GM06990 (cell line): ENCODE measurements around the gene AGPS.
"Not testable (repeated sequence)": the region's sequence is repeated elsewhere in the genome, so short reads cannot be mapped to it uniquely, and the experiment has no call there.

ENCODE experiments used
- DNase-seq: peaks from one replicate; pipeline ENCODE4 v3.0.0-alpha.2; 2011; ENCODE audit not compliant: insufficient read length; ENCODE audit errors: extremely low read depth
- H3K27me3 ChIP-seq: replicated peaks from 2 replicates; pipeline ENCODE4 v1.6.0; 2011; ENCODE audit warnings: low read length; ENCODE audit not compliant: control insufficient read depth, insufficient read depth
- H3K36me3 ChIP-seq: 2 replicates; pipeline ENCODE4 v1.5.1; 2011; ENCODE audit warnings: low read length; ENCODE audit not compliant: control insufficient read depth, insufficient read depth
- H3K4me3 ChIP-seq: replicated peaks from 2 replicates; pipeline ENCODE4 v1.5.1; 2011; ENCODE audit warnings: low read depth, mild to moderate bottlenecking, control low read depth, low read length
- CTCF ChIP-seq: IDR thresholded peaks from 2 replicates; pipeline ENCODE4 v1.5.1; 2011; ENCODE audit warnings: low read length, control low read depth, mild to moderate bottlenecking, inconsistent platforms; ENCODE audit not compliant: insufficient read depth, poor library complexity, severe bottlenecking

AGPS gene

DNA sequence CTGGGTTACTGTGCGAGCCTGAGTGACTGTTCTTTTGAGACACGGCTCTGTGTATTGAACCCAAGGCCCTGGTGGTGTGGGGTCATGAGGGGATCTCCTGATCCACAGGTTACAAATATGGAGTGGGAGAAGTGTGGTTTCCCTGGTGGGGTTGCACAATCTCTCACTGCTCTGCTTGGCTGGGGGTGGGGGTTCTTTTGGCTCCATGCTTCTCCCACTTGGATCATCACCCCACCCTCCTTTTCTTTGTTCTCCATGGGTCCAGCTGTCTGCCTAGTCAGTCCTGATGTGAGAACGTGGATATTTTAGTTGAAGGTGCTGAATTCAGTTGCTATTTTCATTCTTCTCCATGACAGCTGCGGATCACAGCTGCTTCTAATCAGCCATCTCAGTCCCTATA, 37.8 kb downstream of the AGPS start:
- DNase-seq: no peak
- H3K36me3 ChIP-seq: peaks cover 7% of the 10 kb centered on the region
- no peak for TF ChIP-seq CTCF
- no peaks in the 10 kb centered on the region for H3K27me3 ChIP-seq
- H3K4me3 ChIP-seq: no peak overlapping the region

DNA sequence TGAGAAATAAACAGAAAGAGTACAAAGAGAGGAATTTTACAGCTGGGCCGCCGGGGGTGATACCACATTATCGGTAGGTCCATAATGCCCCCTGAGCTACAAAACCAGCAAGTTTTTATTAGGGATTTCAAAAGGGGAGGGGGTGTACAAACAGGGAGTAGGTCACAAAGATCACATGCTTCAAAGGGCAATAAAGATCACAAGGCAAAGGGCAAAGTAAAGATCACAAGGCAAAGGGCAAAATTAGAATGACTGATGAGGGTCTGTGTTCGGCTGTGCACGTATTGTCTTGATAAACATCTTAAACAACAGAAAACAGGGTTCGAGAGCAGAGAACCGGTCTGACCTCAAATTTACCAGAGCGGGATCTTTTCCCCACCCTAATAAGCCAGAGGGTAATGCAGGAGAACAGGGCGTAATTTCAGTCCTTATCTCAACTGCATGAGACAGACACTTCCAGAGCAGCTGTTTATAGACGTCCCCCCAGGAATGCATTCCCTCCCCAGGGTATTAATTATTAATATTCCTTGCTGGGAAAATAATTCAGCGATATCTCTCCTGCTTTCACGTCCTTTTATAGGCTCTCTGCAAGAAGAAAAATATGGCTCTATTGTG, 38.6 kb downstream of the AGPS start:
- H3K27me3 ChIP-seq, H3K4me3 ChIP-seq, DNase-seq, H3K36me3 ChIP-seq: not testable (repeated sequence)

DNA sequence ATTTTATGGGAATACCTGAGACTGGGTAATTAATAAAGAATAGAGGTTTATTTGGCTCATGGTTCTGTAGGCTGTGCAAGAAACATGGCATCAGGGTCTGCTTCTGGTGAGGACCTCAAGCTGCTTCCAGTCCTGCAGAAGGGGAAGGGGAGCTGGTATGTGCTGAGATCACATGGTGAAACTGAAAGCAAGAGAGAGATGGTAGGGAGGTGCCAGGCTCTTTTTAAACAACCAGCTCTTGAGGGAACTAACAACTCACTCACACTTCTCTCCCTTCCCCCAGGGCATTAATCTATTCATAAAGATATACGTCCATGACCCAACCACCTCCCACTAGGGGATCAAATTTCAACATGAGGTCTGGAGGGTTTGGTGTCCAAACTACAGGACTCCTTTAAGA, 40.1 kb downstream of the AGPS start:
- peaks cover 7% of the 10 kb centered on the region for H3K36me3 ChIP-seq
- TF ChIP-seq CTCF: no peak
- no peak overlapping the region for H3K4me3 ChIP-seq
- DNase-seq: no peak
- H3K27me3 ChIP-seq: no peaks in the 10 kb centered on the region

- Histone ChIP-seq H3K4me3 (no peak overlapping the region), H3K27me3 (no peaks in the 10 kb centered on the region), H3K36me3 (peaks cover 7% of the 10 kb centered on the region)
- DNase-seq: no peak
- no peak for TF ChIP-seq CTCF
Observed at GRCh38 chr2:177433402-177433801, 40.8 kb downstream of the AGPS start.

DNA sequence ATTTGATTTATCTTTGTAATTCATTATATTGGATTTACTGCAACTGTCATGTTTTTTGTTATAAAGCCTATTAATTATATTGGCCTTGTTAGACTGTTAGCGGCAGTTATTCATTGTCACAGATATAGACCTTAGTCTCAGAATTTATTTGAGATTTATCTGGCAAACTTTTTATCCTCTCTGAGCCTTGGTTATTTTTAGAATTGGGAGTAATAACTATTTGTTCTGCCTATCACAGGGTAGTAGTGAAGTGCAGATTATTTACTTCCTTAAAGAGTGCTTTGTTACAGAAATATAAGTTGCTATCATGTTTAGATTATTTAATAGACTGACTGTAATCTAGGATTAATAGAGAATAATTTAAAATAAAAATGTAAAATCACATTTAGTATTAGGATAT, 41.9 kb downstream of the AGPS start:
- Histone ChIP-seq H3K36me3 (peaks cover 7% of the 10 kb centered on the region), H3K27me3 (no peaks in the 10 kb centered on the region), H3K4me3 (no peak overlapping the region)
- DNase-seq: no peak
- no peak for TF ChIP-seq CTCF

DNA sequence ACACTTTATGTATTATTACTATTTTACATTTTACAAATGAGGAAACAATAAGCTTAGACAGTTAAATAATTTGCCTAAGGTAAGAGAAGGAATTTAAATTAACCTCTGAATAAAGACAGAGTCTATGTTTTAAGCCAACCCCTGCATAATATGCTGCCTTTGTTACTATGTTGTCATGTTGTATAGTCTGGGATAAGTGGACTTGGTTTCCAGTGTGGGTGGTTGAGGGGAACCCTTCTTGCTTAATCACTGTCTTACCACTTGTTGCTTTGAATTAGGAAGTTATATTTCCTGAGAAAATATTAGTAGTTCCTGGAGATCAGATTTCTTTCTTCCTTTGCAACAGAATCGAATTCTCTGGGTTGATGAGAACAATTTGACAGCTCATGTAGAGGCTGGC, 52.6 kb downstream of the AGPS start:
- Histone ChIP-seq H3K27me3 (no peaks in the 10 kb centered on the region), H3K4me3 (no peak overlapping the region), H3K36me3 (no peaks in the 10 kb centered on the region; the same call in none of the 2 replicates)
- no peak for TF ChIP-seq CTCF
- no peak for DNase-seq
